Stimulated activated CD8-positive, alpha-beta memory T cell treated with anti-CD3 and anti-CD28 coated beads, Interleukin-7, amount 100 ng/mL, for 4 hours (primary cell): ENCODE measurements around the gene CRACDL.

ENCODE experiments used
- DNase-seq, 2 donors: peaks; one replicate each; pipeline ENCODE4 v3.0.0-alpha.2; 2020; ENCODE audit warnings: low read depth in 2 of 2

The CRACDL gene

GRCh38 chr2:98859323-98859722, 76.7 kb downstream of the CRACDL start:
- DNase-seq, result no peak

- no peak for DNase-seq
These were observed 79.0 kb downstream of the CRACDL start for GRCh38 chr2:98857001-98857400.

- DNase-seq, result no peak
These were observed 81.3 kb downstream of the CRACDL start for GRCh38 chr2:98854682-98855081.

GRCh38 chr2:98852932-98853331, 83.1 kb downstream of the CRACDL start:
- DNase-seq, result no peak

GRCh38 chr2:98850074-98850473, 86.0 kb downstream of the CRACDL start:
- no peak for DNase-seq

- DNase-seq, result no peak
These were observed 86.9 kb downstream of the CRACDL start for GRCh38 chr2:98849113-98849512.

GRCh38 chr2:98847853-98848252, 88.2 kb downstream of the CRACDL start:
- DNase-seq, result no peak

GRCh38 chr2:98846041-98846440, 90.0 kb downstream of the CRACDL start:
- DNase-seq, result no peak

GRCh38 chr2:98842136-98842535, 93.9 kb downstream of the CRACDL start:
- DNase-seq, result no peak

- no peak for DNase-seq
These were observed 96.7 kb downstream of the CRACDL start for GRCh38 chr2:98839292-98839691.

- peak; percentile 34 to 36 for DNase-seq
These were observed 100.1 kb downstream of the CRACDL start for GRCh38 chr2:98835831-98836385.

- DNase-seq, result no peak
These were observed 102.1 kb downstream of the CRACDL start for GRCh38 chr2:98833917-98834263.

- no peak for DNase-seq
These were observed 102.7 kb downstream of the CRACDL start for GRCh38 chr2:98833172-98833916.

- DNase-seq, result no peak
These were observed 103.9 kb downstream of the CRACDL start for GRCh38 chr2:98832172-98832571.

GRCh38 chr2:98830571-98831145, 105.4 kb downstream of the CRACDL start:
- no peak for DNase-seq

GRCh38 chr2:98829581-98830270, 106.3 kb downstream of the CRACDL start:
- DNase-seq, result no peak

GRCh38 chr2:98828793-98829371, 107.1 kb downstream of the CRACDL start:
- DNase-seq, result no peak

GRCh38 chr2:98828369-98828744, 107.7 kb downstream of the CRACDL start:
- DNase-seq, result no peak

GRCh38 chr2:98827625-98828368, 108.2 kb downstream of the CRACDL start:
- no peak for DNase-seq

GRCh38 chr2:98826856-98827255, 109.2 kb downstream of the CRACDL start:
- no peak for DNase-seq

GRCh38 chr2:98825858-98826257, 110.2 kb downstream of the CRACDL start:
- no peak for DNase-seq

GRCh38 chr2:98825404-98825803, 110.6 kb downstream of the CRACDL start:
- no peak for DNase-seq
